Coronary artery (tissue), 2 donors: Measurements from ENCODE around the gene RAD51B.

Experiments used
- DNase-seq: peaks from one replicate; pipeline ENCODE4 v3.0.0-alpha.2; 2017; ENCODE audit warnings: low spot score
- H3K27ac ChIP-seq, 2 donors: fragments of 200-600 bp; sonication (generic); one replicate each; pipeline ENCODE4 v1.5.1; 2016 to 2019
- H3K4me3 ChIP-seq: fragments of 200-600 bp; sonication (generic); 2 replicates; pipeline ENCODE4 v1.5.1; 2016; ENCODE audit warnings: mild to moderate bottlenecking, moderate library complexity
- TF ChIP-seq, protein P1 (sequence below): fragments of 200-600 bp; sonication (generic); IDR thresholded peaks from one replicate; pipeline ENCODE4 v1.5.1; 2019; ENCODE audit warnings: antibody characterized with exemption

The RAD51B gene

DNA sequence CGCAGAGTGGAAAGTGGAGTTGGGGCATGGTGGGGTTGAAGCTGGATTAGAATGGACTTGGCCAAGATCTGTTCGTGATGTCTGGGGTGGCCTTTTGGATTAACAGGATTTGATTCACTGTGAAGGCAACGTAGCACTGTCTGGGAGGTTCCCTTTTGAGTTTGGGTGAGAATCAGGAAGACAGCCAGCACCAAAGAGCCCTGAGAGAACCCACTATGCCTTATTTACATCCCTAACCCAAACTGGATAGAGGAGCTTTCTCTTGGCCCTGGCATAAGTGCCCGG, 703.7 kb downstream of the RAD51B start:
- peak overlapping the region; percentile 64 to 79 for H3K27ac ChIP-seq
- TF ChIP-seq, protein P1, sequence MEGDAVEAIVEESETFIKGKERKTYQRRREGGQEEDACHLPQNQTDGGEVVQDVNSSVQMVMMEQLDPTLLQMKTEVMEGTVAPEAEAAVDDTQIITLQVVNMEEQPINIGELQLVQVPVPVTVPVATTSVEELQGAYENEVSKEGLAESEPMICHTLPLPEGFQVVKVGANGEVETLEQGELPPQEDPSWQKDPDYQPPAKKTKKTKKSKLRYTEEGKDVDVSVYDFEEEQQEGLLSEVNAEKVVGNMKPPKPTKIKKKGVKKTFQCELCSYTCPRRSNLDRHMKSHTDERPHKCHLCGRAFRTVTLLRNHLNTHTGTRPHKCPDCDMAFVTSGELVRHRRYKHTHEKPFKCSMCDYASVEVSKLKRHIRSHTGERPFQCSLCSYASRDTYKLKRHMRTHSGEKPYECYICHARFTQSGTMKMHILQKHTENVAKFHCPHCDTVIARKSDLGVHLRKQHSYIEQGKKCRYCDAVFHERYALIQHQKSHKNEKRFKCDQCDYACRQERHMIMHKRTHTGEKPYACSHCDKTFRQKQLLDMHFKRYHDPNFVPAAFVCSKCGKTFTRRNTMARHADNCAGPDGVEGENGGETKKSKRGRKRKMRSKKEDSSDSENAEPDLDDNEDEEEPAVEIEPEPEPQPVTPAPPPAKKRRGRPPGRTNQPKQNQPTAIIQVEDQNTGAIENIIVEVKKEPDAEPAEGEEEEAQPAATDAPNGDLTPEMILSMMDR, result no peak
- DNase-seq, result no peak
- no peak overlapping the region for H3K4me3 ChIP-seq

DNA sequence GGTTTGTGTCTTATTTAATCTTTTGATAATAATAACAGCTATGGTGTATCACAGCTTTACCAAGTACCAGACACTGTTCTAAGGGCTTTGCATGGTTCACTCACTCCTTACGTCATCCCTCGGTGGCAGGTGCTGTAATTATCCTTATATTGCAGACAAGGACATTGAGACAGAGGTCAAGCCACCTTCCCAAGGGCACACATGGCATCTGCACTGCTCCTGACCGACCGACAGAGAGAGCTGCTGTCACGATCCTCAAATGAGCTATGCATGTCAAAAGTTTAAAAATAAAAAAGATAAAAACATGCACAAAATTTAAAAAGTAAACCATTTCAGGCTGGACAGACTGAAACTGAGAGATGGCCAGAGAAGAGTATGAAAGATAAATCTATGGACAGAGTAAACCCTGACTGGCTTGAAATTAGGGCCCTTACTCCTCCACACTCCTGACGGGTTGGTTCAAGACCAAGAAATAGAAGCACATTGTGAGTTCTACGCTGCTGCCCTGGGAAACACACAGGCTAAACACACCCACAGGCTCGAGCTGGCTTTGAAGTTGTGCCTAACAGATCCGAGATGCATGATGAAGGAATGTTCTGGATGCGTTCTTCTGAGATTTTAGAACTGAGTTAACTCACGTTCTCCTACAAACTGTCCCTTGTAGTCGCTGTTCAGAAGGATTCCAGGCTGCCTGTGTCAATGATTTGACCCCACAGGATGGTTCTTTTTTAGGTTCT, 704.6 kb downstream of the RAD51B start:
- no peak overlapping the region for H3K4me3 ChIP-seq
- peak overlapping the region; percentile 64 to 79 for H3K27ac ChIP-seq
- TF ChIP-seq, protein P1, result peak; percentile 33
- no peak for DNase-seq

DNA sequence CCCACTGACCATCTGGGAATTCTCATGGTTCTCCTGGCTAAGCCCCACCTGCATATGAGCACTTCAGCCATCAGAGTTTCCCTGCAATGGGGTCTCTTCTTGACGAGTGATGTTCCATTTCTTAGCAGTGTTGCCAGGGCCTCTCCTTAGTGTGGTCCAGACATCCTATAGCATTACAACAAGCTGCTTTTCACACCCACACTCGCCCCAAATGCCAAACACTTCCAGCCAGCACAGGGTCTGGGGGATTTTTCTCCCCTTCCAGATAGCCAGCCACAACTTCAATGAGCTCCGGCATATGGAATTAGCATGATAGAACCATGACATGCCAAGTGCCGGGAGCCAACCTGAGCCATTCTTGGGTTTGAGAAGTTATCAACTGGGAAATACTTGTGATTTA, 705.9 kb downstream of the RAD51B start:
- no peak for DNase-seq
- Histone ChIP-seq H3K27ac (peak overlapping the region; percentile 79 to 80), H3K4me3 (no peak overlapping the region)
- TF ChIP-seq, protein P1, result no peak

DNA sequence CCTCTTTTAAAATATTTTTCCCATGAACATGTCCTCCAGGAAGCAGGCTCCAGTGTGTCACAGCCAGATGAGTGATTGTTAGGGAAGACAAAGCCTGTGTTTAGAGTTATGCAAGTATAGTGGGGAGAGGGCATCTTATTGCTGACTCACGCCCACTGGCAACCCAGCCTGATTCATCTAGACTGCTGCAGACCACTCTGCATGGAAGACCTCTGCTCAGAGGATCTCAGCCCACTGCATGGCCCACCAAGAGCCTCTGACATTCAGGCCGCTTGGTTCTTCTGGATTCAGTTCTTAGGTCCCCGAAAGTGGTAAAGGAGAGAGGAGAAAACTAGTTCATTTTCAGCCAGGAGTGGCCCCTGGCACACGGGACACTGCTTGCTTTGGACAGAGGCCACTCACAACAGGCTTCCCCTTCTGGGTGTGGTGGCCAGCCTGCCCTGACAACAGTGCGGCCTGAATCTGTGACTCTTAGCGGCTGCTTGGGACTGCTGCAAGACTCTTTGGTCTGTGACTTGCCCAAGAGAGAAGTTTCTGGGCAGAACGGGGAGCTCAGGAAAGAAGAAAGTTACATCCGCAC, 707.0 kb downstream of the RAD51B start:
- H3K4me3 ChIP-seq, result no peak overlapping the region
- no peak for DNase-seq
- TF ChIP-seq, protein P1, result no peak
- peak overlapping the region; percentile 79 to 80 for H3K27ac ChIP-seq

DNA sequence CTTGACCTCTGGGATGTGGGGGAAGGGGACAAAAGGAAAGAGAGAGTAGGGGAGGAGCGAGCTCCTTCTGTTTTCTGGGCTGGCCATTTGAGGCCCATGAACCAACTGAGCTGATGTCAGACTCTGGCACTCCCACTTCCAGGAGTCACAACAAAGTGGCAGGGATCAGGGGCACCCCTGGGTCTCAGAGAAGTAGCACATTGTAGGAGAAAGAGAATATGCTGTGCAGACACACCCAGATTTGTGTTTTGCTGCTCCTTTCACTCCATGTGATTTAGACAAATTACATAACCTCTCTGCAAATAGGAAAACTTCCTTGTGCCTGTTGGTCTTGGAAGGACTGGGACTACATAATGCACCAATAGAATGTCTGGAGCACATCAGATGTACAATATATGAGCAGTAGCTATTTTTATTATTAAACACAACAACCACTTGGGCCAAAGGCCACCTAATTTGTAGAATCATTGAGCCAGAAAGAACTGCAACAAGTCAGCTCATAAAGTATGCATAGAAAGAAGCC, 707.8 kb downstream of the RAD51B start:
- peak overlapping the region; percentile 79 to 80 for H3K27ac ChIP-seq
- TF ChIP-seq, protein P1, result no peak
- no peak for DNase-seq
- H3K4me3 ChIP-seq, result peak overlapping the region; percentile 0

DNA sequence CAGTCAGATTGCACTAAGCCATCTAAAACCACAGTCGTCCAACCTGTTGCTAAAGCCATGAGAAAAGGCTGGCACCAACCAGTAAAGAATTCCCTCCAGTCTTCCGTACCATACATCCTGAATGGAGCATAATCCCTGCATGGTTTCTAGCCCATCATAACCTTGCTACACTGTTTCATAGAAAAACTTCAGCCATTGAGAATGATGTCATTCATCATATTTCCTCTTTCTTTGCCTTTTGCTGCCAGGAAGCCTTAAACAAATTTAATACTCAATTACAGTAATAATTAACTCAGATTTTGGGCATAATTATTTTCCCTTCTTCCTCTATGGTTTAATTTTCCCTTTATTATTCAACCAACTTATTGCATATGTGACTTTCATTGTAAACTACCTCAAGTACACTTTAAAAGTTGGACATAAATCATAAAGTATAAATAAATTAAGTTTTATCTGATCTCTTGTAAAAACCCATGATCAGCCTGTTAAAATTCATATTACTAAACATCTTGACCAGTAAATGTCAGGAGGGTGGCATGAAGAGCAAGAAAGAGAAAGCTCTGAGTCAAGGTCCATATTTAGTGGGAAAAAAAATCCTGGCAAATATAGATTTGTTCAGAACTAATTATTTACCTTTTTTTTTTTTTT, 708.6 kb downstream of the RAD51B start:
- no peak overlapping the region for H3K4me3 ChIP-seq
- H3K27ac ChIP-seq, result peak overlapping the region; percentile 79 to 80
- TF ChIP-seq, protein P1, result no peak
- DNase-seq, result no peak
